NCI-H2171 (cell line): ENCODE results near the gene PYY.
"Not testable (repeated sequence)": the region's sequence is repeated elsewhere in the genome, so short reads cannot be mapped to it uniquely, and the experiment has no call there.

ENCODE experiments used
- DNase-seq: peaks from one replicate; lab custom pipeline; 2025; lab: John Stamatoyannopoulos, UW

PYY gene

GRCh38 chr17:43953746-43954145 lies at the start of gene PYY:
Gene PYY (minus strand): TSS chr17:43953940. CDS start chr17:43953483, 457 bp downstream.
- no peak for DNase-seq

- DNase-seq: no peak
Measured at GRCh38 chr17:44002141-44002848, 48.6 kb upstream of the PYY start.

- no peak for DNase-seq
Measured at GRCh38 chr17:44001461-44001920, 47.8 kb upstream of the PYY start.

GRCh38 chr17:44000871-44001460 lies 47.2 kb upstream of the PYY start:
- no peak for DNase-seq

- no peak for DNase-seq
Measured at GRCh38 chr17:44000141-44000860, 46.6 kb upstream of the PYY start.

GRCh38 chr17:43999024-43999423 lies 45.3 kb upstream of the PYY start:
- DNase-seq: no peak

GRCh38 chr17:43998552-43998951 lies 44.8 kb upstream of the PYY start:
- no peak for DNase-seq

- not testable (repeated sequence) for DNase-seq
Measured at GRCh38 chr17:43997180-43997579, 43.4 kb upstream of the PYY start.

- no peak for DNase-seq
Measured at GRCh38 chr17:43995150-43995471, 41.4 kb upstream of the PYY start.

GRCh38 chr17:43994272-43995149 lies 40.8 kb upstream of the PYY start:
- DNase-seq: no peak

GRCh38 chr17:43992641-43993040 lies 38.9 kb upstream of the PYY start:
- no peak for DNase-seq

GRCh38 chr17:43988301-43988700 lies 34.6 kb upstream of the PYY start:
- no peak for DNase-seq

GRCh38 chr17:43987131-43988021 lies 33.6 kb upstream of the PYY start:
- no peak for DNase-seq

GRCh38 chr17:43986225-43986981 lies 32.7 kb upstream of the PYY start:
- DNase-seq: no peak

- no peak for DNase-seq
Measured at GRCh38 chr17:43984521-43984920, 30.8 kb upstream of the PYY start.

GRCh38 chr17:43983515-43984411 lies 30.0 kb upstream of the PYY start:
- DNase-seq: no peak

GRCh38 chr17:43983196-43983514 lies 29.4 kb upstream of the PYY start:
- no peak for DNase-seq

- no peak for DNase-seq
Measured at GRCh38 chr17:43982171-43982570, 28.4 kb upstream of the PYY start.

- no peak for DNase-seq
Measured at GRCh38 chr17:43979671-43980070, 25.9 kb upstream of the PYY start.

GRCh38 chr17:43979011-43979410 lies 25.3 kb upstream of the PYY start:
- no peak for DNase-seq
